Measurements from ENCODE around the gene SLC49A4. TPM values are rescaled to one million over a fixed set of nuclear protein-coding genes. Genes with fewer than 3 reads are reported as not detected.

The SLC49A4 gene
- total and polyA plus RNA-seq, 2 experiments from 2014 or later, result 16.4 to 20.8 TPM

- H3K9me3 ChIP-seq (ENCODE audit: low read depth), result no peaks in the 10 kb centered on the region
- DNase-seq (ENCODE audit: low read depth in 1 of 2, low spot score in 1 of 2), result no peak
- H3K27ac ChIP-seq, result no peak overlapping the region
- no peaks in the 10 kb centered on the region for H3K4me1 ChIP-seq (ENCODE audit: low read depth)
- H3K27me3 ChIP-seq, result peaks cover 29% of the 10 kb centered on the region
- no peak for TF ChIP-seq CTCF (IDR thresholded peaks at IDR 0.05; ENCODE audit: low read depth, low read length)
- H3K36me3 ChIP-seq, result no peaks in the 10 kb centered on the region
- H3K4me3 ChIP-seq, result no peak overlapping the region
Measured at GRCh38 chr3:122799322-122799721, 4.5 kb downstream of the SLC49A4 start.

GRCh38 chr3:122800031-122800430 lies 5.2 kb downstream of the SLC49A4 start:
- TF ChIP-seq CTCF (IDR thresholded peaks at IDR 0.05; ENCODE audit: low read depth, low read length), result no peak
- no peak for DNase-seq (ENCODE audit: low read depth in 1 of 2, low spot score in 1 of 2)
- H3K27me3 ChIP-seq, result peaks cover 29% of the 10 kb centered on the region

GRCh38 chr3:122800706-122801237 lies 5.9 kb downstream of the SLC49A4 start:
- Histone ChIP-seq H3K4me1 (ENCODE audit: low read depth) (no peaks in the 10 kb centered on the region), H3K27ac (no peak overlapping the region), H3K4me3 (no peak overlapping the region), H3K36me3 (no peaks in the 10 kb centered on the region), H3K27me3 (peaks cover 35% of the 10 kb centered on the region), H3K9me3 (ENCODE audit: low read depth) (no peaks in the 10 kb centered on the region)
- DNase-seq (ENCODE audit: low read depth in 1 of 2, low spot score in 1 of 2), result no peak
- TF ChIP-seq CTCF (IDR thresholded peaks at IDR 0.05; ENCODE audit: low read depth, low read length), result no peak

More at GRCh38 chr3:122800031-122800430, 5.2 kb downstream of the SLC49A4 start:
- Histone ChIP-seq H3K9me3 (ENCODE audit: low read depth) (no peaks in the 10 kb centered on the region), H3K4me3 (no peak overlapping the region), H3K4me1 (ENCODE audit: low read depth) (no peaks in the 10 kb centered on the region), H3K27ac (no peak overlapping the region), H3K36me3 (no peaks in the 10 kb centered on the region)

GRCh38 chr3:122802323-122802722 lies 7.5 kb downstream of the SLC49A4 start:
- Histone ChIP-seq H3K4me3 (no peak overlapping the region), H3K36me3 (no peaks in the 10 kb centered on the region), H3K9me3 (ENCODE audit: low read depth) (no peaks in the 10 kb centered on the region), H3K27me3 (peaks cover 29% of the 10 kb centered on the region), H3K4me1 (ENCODE audit: low read depth) (no peaks in the 10 kb centered on the region), H3K27ac (no peak overlapping the region)
- no peak for TF ChIP-seq CTCF (IDR thresholded peaks at IDR 0.05; ENCODE audit: low read depth, low read length)
- DNase-seq (ENCODE audit: low read depth in 1 of 2, low spot score in 1 of 2), result no peak

- H3K36me3 ChIP-seq, result no peaks in the 10 kb centered on the region
- no peak overlapping the region for H3K27ac ChIP-seq
- H3K9me3 ChIP-seq (ENCODE audit: low read depth), result no peaks in the 10 kb centered on the region
- TF ChIP-seq CTCF (IDR thresholded peaks at IDR 0.05; ENCODE audit: low read depth, low read length), result no peak
- no peaks in the 10 kb centered on the region for H3K4me1 ChIP-seq (ENCODE audit: low read depth)
- peaks cover 28% of the 10 kb centered on the region for H3K27me3 ChIP-seq
- no peak overlapping the region for H3K4me3 ChIP-seq
- no peak for DNase-seq (ENCODE audit: low read depth in 1 of 2, low spot score in 1 of 2)
Measured at GRCh38 chr3:122803977-122804376, 9.1 kb downstream of the SLC49A4 start.

All from cardiac muscle cell (in vitro differentiated cells and primary cell).